Prostate gland (tissue), 2 donors: Measurements from ENCODE around the gene LHFPL3.

Source experiments
- POLR2A ChIP-seq: fragments of 450-650 bp; IDR thresholded peaks from one replicate; pipeline ENCODE4 v1.6.1; 2016; ENCODE audit warnings: antibody characterized with exemption, mild to moderate bottlenecking
- POLR2AphosphoS5 ChIP-seq: sonication (generic); formaldehyde crosslinking; IDR thresholded peaks from one replicate; pipeline ENCODE4 v1.6.1; 2017; ENCODE audit warnings: antibody characterized with exemption
- TF ChIP-seq, protein P1 (sequence below), 4 experiments: fragments of 200-600 bp in 2 of 4; fragments of 450-650 bp in 2 of 4; sonication (generic) in 2 of 4; IDR thresholded peaks; 1 replicate in 3 of 4; 2 replicates in 1 of 4; pipeline ENCODE4 v1.5.1; 2016 to 2019; ENCODE audit warnings: antibody characterized with exemption in 4 of 4, mild to moderate bottlenecking in 2 of 4, moderate library complexity in 2 of 4

DNA sequence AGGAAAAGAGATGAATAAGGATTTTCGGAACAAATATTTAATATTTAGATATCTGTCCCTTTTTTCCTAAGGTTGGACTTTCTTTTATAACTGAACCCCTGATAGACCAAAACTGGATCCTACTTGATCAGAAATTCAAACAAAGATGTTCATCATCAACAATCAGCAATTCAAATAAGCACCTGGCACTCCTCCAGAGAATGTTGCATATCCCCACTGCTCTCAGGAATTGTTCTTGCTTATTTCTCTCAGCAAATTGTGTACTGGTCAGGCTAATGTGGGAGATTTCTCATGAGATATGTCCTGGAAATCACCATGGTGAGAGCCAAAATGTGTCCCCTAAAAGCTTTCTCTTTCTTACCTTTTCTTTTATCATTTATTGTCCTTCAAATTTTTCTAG lies 40.3 kb upstream of the LHFPL3 start:
- TF ChIP-seq POLR2A (no peak), POLR2AphosphoS5 (no peak)
- TF ChIP-seq, protein P1, sequence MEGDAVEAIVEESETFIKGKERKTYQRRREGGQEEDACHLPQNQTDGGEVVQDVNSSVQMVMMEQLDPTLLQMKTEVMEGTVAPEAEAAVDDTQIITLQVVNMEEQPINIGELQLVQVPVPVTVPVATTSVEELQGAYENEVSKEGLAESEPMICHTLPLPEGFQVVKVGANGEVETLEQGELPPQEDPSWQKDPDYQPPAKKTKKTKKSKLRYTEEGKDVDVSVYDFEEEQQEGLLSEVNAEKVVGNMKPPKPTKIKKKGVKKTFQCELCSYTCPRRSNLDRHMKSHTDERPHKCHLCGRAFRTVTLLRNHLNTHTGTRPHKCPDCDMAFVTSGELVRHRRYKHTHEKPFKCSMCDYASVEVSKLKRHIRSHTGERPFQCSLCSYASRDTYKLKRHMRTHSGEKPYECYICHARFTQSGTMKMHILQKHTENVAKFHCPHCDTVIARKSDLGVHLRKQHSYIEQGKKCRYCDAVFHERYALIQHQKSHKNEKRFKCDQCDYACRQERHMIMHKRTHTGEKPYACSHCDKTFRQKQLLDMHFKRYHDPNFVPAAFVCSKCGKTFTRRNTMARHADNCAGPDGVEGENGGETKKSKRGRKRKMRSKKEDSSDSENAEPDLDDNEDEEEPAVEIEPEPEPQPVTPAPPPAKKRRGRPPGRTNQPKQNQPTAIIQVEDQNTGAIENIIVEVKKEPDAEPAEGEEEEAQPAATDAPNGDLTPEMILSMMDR (IDR thresholded peaks at IDR 0.05): no peak
